Common myeloid progenitor, CD34-positive (primary cell): ENCODE measurements around the gene ZDHHC14.

Experiments used
- CTCF ChIA-PET: fragments of 350-600 bp; sonication (Branson Sonifier 250); formaldehyde crosslinking; loops from one replicate; lab custom pipeline; 2021; ENCODE audit warnings: antibody characterized with exemption; lab: Charles Lee
- POLR2A ChIA-PET: fragments of 350-600 bp; sonication (Branson Sonifier 250); formaldehyde crosslinking; loops from one replicate; lab custom pipeline; 2021; ENCODE audit warnings: antibody characterized with exemption; lab: Charles Lee
- DNase-seq, 3 donors: peaks; one replicate each; pipeline versions ENCODE4 v3.0.0 to v3.0.0-alpha.2; 2013
- H3K27ac ChIP-seq, 2 experiments: 1 replicate in 1 of 2; 2 replicates in 1 of 2; pipeline ENCODE4 v1.7.0; 2013; ENCODE audit warnings: inconsistent platforms in 2 of 2, low read length in 2 of 2, mild to moderate bottlenecking in 2 of 2, low read depth in 1 of 2, moderate library complexity in 1 of 2; ENCODE audit not compliant: severe bottlenecking in 2 of 2, insufficient read depth in 1 of 2, poor library complexity in 1 of 2
- H3K27me3 ChIP-seq, 5 experiments: replicated peaks in 2 of 5; 1 replicate in 3 of 5; 2 replicates in 2 of 5; pipeline versions ENCODE4 v1.6.1 to v1.7.0; 2013; ENCODE audit warnings: low read length in 4 of 5, mild to moderate bottlenecking in 2 of 5, moderate library complexity in 2 of 5, inconsistent platforms in 1 of 5; ENCODE audit not compliant: insufficient read depth in 5 of 5, control insufficient read depth in 4 of 5
- H3K36me3 ChIP-seq, 4 experiments: 1 replicate in 2 of 4; 2 replicates in 2 of 4; pipeline versions ENCODE4 v1.6.1 to v1.7.0; 2013; ENCODE audit warnings: low read length in 3 of 4, control low read depth in 1 of 4, mild to moderate bottlenecking in 1 of 4; ENCODE audit not compliant: control insufficient read depth in 4 of 4, insufficient read depth in 4 of 4
- H3K4me1 ChIP-seq, 4 experiments: 1 replicate in 3 of 4; 2 replicates in 1 of 4; pipeline versions ENCODE4 v1.6.1 to v1.7.1; 2013; ENCODE audit warnings: low read length in 3 of 4, mild to moderate bottlenecking in 3 of 4, control low read depth in 1 of 4, inconsistent platforms in 1 of 4, moderate library complexity in 1 of 4; ENCODE audit not compliant: control insufficient read depth in 4 of 4, insufficient read depth in 4 of 4; ENCODE audit errors: control extremely low read depth in 1 of 4
- H3K4me3 ChIP-seq, 7 experiments: 1 replicate in 4 of 7; 2 replicates in 3 of 7; pipeline versions ENCODE4 v1.5.1 to v1.7.0; 2013; ENCODE audit warnings: mild to moderate bottlenecking in 7 of 7, low read length in 6 of 7, moderate library complexity in 6 of 7, inconsistent platforms in 2 of 7, low read depth in 2 of 7, control low read depth in 1 of 7; ENCODE audit not compliant: insufficient read depth in 4 of 7, control insufficient read depth in 1 of 7; ENCODE audit errors: extremely low read depth in 1 of 7
- H3K9me3 ChIP-seq, 5 experiments: 1 replicate in 4 of 5; 2 replicates in 1 of 5; pipeline versions ENCODE4 v1.6.1 to v1.7.1; 2013; ENCODE audit warnings: low read length in 4 of 5, mild to moderate bottlenecking in 2 of 5, inconsistent platforms in 1 of 5, low read depth in 1 of 5, moderate library complexity in 1 of 5; ENCODE audit not compliant: control insufficient read depth in 4 of 5, insufficient read depth in 2 of 5; ENCODE audit errors: control extremely low read depth in 1 of 5
- WGBS: methylation state at CpG from one replicate; pipeline ENCODE4 v1.1.5; 2013; ENCODE audit not compliant: insufficient coverage; 5-methylcytosine and 5-hydroxymethylcytosine counted together

The ZDHHC14 gene

DNA sequence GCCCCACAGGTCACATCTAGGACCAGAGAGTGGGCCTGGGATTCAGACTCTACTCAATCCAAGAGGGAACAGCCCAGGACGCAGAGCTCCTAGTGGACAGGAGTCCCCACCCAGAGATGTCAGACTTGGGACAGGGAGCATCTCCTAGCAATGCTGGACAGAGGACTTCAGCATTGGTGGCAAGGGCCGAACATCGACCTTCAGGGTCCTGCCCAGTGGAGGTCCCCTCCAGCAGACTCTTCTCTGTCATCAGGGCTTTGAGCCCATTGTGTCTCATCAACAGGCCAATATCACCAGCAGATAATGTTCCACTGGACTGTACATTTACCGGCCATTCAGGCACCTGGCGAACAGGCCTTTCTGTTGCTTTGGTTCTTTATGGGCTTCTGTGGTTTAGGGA is 282.3 kb downstream of the ZDHHC14 start:
- WGBS, result 94% methylated on average over 3 of the region's 5 CpGs
- POLR2A ChIA-PET, result no interaction called here

DNA sequence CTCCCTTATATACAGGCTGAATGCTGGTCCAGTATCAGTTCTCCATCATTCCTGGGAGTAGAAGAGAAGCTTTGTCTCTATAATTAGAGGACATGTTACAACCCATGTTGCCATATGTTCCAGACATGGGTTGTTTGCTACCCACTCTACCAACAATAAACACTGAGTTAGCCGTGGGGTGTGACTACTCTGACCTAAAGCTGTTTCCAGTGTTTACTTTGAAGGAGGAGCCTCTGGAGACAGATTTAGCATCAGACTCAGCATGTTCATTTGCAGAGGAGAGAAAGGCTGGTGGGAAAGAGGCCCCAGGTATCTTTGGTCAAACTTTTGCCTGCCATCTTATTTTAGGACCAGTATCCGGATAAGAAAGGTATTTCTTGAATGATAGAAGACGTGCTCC is 284.2 kb downstream of the ZDHHC14 start:
- Histone ChIP-seq H3K4me3 (no peak overlapping the region), H3K9me3 (no peaks in the 10 kb centered on the region), H3K4me1 (peaks cover 0 to 29% (median 21%) of the 10 kb centered on the region in 4 experiments), H3K36me3 (peaks cover 0 to 6% (median 5%) of the 10 kb centered on the region in 4 experiments), H3K27ac (no peak overlapping the region), H3K27me3 (no peaks in the 10 kb centered on the region)
- 100% methylated on average over 2 of the region's 3 CpGs for WGBS
- DNase-seq, result no peak
- ChIA-PET CTCF (interaction anchor here (1.2 to 12.0 kb wide), 8 partner anchors 8 to 350 kb away, joined by 3 to 77 read pairs (median 10); no protein-coding TSS in a partner anchor), POLR2A (no interaction called here)

More for the DNA sequence above, 282.3 kb downstream of the ZDHHC14 start:
- no peaks in the 10 kb centered on the region for H3K9me3 ChIP-seq
- H3K36me3 ChIP-seq, result peaks cover 0 to 6% (median 5%) of the 10 kb centered on the region in 4 experiments
- no peak for DNase-seq
- CTCF ChIA-PET, result interaction anchor here (1.1 to 12.0 kb wide), 4 partner anchors 17 to 348 kb away, joined by 3 to 77 read pairs (median 30); no protein-coding TSS in a partner anchor
- H3K4me1 ChIP-seq, result peaks cover 0 to 22% (median 15%) of the 10 kb centered on the region in 4 experiments
- no peak overlapping the region for H3K4me3 ChIP-seq
- H3K27ac ChIP-seq, result no peak overlapping the region
- no peaks in the 10 kb centered on the region for H3K27me3 ChIP-seq

DNA sequence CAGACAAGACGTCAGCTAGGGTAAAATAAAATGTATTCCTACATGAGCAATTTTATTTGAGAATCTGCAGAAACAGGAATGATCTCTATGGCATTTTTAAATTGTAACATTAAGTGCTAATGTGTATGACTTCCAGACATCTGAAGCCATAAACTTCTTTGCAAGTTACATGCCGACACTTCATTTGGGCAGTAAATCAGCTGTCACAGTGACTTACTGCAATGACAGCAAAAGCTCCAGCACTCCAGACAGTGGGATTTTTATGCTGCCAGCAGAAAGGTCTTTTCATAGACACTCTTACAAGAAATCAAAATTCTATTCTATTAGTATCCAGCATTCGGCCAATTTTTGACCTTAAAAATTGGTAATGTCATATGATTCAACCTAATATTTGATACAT is 285.7 kb downstream of the ZDHHC14 start:
- peak in 1 of 3 donors; percentile 50 for DNase-seq
- peaks cover 0 to 6% (median 5%) of the 10 kb centered on the region in 4 experiments for H3K36me3 ChIP-seq
- ChIA-PET CTCF (interaction anchor here (0.8 to 12.0 kb wide), 19 partner anchors 9 to 605 kb away, joined by 3 to 77 read pairs (median 4); no protein-coding TSS in a partner anchor), POLR2A (no interaction called here)
- H3K9me3 ChIP-seq, result no peaks in the 10 kb centered on the region
- WGBS, result 57% methylated on average over 2 of the region's 3 CpGs
- H3K4me3 ChIP-seq, result peak overlapping the region in 1 of 7 experiments; percentile 58
- no peaks in the 10 kb centered on the region for H3K27me3 ChIP-seq
- H3K27ac ChIP-seq, result no peak overlapping the region
- H3K4me1 ChIP-seq, result peaks cover 0 to 39% (median 30%) of the 10 kb centered on the region in 4 experiments

DNA sequence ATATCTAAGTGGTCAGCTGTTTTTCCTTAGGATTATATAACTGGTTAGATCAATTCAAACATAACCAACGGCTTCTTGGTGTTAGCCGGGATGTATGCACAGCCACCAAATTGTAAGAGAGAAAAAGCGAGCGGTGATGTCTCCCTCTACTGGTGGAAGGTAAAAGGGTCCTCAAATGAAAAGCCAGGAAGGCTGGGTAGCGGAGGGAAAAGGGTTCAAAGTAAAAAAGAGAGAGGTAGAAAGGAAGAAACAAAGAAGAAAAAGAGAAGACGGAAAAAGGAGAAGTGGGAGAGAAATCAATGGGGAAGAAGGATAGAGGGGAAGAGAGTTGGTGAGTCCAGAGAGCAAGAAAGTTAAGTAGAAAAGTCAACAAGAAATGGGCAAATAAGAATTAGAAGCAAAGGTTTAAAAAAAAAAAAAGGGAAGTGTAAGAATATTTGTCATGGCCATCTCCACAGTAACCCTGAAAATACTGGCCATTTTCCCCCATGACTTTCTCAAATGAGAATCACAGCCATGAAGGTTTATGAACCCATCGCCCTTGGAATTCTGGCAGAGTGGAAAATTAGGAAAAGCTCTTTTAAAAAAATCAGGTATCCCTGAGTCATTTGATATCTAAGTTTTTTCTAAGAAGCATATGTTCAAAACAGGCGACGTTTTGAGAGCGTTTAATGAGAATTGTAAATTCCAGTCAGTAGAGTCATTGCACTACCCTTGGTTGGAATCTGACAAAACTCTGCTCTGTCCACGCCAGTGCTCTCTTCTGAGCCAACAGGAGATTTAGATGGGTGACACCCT is 286.4 kb downstream of the ZDHHC14 start:
- CTCF ChIA-PET, result interaction anchor here (0.6 to 12.0 kb wide), 21 partner anchors 9 to 605 kb away, joined by 3 to 77 read pairs (median 4); no protein-coding TSS in a partner anchor
- DNase-seq, result peak; percentile 83 to 89 (median 84)
- WGBS, result 50% methylated on average over 10 of the region's 11 CpGs
- H3K27me3 ChIP-seq, result no peaks in the 10 kb centered on the region
- peak overlapping the region in 4 of 7 experiments; percentile 6 to 58 (median 26) for H3K4me3 ChIP-seq
- no peaks in the 10 kb centered on the region for H3K9me3 ChIP-seq
- peaks cover 0 to 6% (median 5%) of the 10 kb centered on the region in 4 experiments for H3K36me3 ChIP-seq
- peaks cover 0 to 39% (median 30%) of the 10 kb centered on the region in 4 experiments for H3K4me1 ChIP-seq
- POLR2A ChIA-PET, result no interaction called here
- H3K27ac ChIP-seq, result peak overlapping the region; percentile 71 to 85

DNA sequence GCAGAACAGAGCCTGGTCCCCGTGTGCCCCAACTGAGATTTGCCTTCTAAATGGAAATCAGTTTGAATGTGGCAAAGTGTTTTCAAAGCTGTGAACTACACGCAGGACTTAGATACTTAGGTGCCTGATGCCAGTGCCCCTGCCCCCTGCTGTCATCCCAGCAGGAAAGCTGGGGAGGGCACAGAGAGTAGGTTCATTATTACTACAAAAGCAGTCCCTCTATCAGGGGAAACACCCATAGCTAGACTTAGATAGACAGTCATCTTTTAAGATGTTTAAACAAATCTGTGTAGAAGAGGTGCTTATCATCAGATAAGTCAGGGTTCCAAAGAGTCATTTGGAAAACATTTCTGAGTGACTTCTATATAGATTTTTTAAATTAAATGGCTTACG is 287.0 kb downstream of the ZDHHC14 start:
- Histone ChIP-seq H3K9me3 (no peaks in the 10 kb centered on the region), H3K27me3 (no peaks in the 10 kb centered on the region), H3K27ac (no peak overlapping the region), H3K36me3 (peaks cover 0 to 8% (median 7%) of the 10 kb centered on the region in 4 experiments), H3K4me3 (no peak overlapping the region), H3K4me1 (peaks cover 0 to 39% (median 30%) of the 10 kb centered on the region in 4 experiments)
- DNase-seq, result no peak
- ChIA-PET POLR2A (no interaction called here), CTCF (interaction anchor here (0.6 to 12.0 kb wide), 14 partner anchors 9 to 353 kb away, joined by 3 to 77 read pairs (median 5); no protein-coding TSS in a partner anchor)
- 92% methylated on average over 2 of the region's 3 CpGs for WGBS

DNA sequence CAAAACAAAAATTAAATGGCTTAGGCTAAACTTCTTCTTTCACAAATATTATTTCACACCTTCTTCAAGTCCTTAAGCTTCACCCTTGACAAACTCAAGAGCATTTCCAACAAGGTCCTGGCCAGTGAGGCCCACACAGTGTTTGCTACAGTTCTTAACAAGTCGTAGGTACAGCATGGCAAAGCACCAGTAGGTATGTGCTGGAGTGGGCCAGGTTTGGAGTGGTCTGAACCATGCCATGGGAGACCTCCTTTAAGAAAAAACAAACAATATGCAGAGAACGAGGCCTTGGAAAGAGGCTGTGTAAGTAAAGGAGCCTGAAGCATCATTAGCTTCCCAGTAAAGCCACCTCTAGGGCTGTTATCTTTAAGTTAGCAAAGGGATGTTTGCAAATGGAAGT is 287.7 kb downstream of the ZDHHC14 start:
- CTCF ChIA-PET, result interaction anchor here (0.8 to 12.0 kb wide), 13 partner anchors 11 to 354 kb away, joined by 3 to 77 read pairs (median 4); no protein-coding TSS in a partner anchor
- H3K36me3 ChIP-seq, result peaks cover 0 to 5% (median 4%) of the 10 kb centered on the region in 4 experiments
- POLR2A ChIA-PET, result no interaction called here

More for the DNA sequence above, 287.7 kb downstream of the ZDHHC14 start:
- Histone ChIP-seq H3K4me3 (no peak overlapping the region), H3K4me1 (peaks cover 0 to 39% (median 30%) of the 10 kb centered on the region in 4 experiments), H3K9me3 (no peaks in the 10 kb centered on the region), H3K27me3 (no peaks in the 10 kb centered on the region), H3K27ac (no peak overlapping the region)
- 100% methylated on average over 2 of the region's 2 CpGs for WGBS
- no peak for DNase-seq
